Epithelial cell of proximal tubule (primary cell): ENCODE data around the gene ELOA2. TPM values are rescaled to one million over a fixed set of nuclear protein-coding genes. Genes with fewer than 3 reads are reported as not detected.
"Not testable (repeated sequence)": the region's sequence is repeated elsewhere in the genome, so short reads cannot be mapped to it uniquely, and the experiment has no call there.

Source experiments
- DNase-seq: peaks from one replicate; pipeline ENCODE4 v3.0.0-alpha.2; 2011; ENCODE audit warnings: low read depth
- H3K4me3 ChIP-seq: 2 replicates; pipeline ENCODE4 v1.5.1; 2011; ENCODE audit warnings: low read depth, mild to moderate bottlenecking, low read length
- CTCF ChIP-seq: conservative IDR thresholded peaks from 2 replicates; pipeline ENCODE4 v1.5.1; 2012; ENCODE audit warnings: low read depth, mild to moderate bottlenecking, low read length
- total RNA-seq: library from RNA; depleted of rRNA; stranded (reverse); fragments of >200 nt; gene quantifications from 2 replicates; pipeline ENCODE4 v1.2.3, GENCODE V29; 2015

Gene ELOA2
- total RNA-seq, 1 donor from 2014 or later = not detected

- TF ChIP-seq CTCF = no peak
Observed at GRCh38 chr18:47062471-47062870, 27.1 kb upstream of the ELOA2 start.

GRCh38 chr18:47054369-47054768 lies 18.9 kb upstream of the ELOA2 start:
- DNase-seq = no peak
- no peak overlapping the region for H3K4me3 ChIP-seq
- no peak for TF ChIP-seq CTCF

More at GRCh38 chr18:47062471-47062870, 27.1 kb upstream of the ELOA2 start:
- H3K4me3 ChIP-seq = no peak overlapping the region
- no peak for DNase-seq

GRCh38 chr18:47050468-47050867 lies 15.0 kb upstream of the ELOA2 start:
- peak; percentile 9 for DNase-seq
- TF ChIP-seq CTCF = peak; percentile 78
- H3K4me3 ChIP-seq = no peak overlapping the region

- no peak overlapping the region for H3K4me3 ChIP-seq
- TF ChIP-seq CTCF = no peak
- no peak for DNase-seq
Observed at GRCh38 chr18:47040982-47041381, 5.6 kb upstream of the ELOA2 start.

- no peak for DNase-seq
- TF ChIP-seq CTCF = no peak
- H3K4me3 ChIP-seq = no peak overlapping the region
Observed at GRCh38 chr18:47036927-47037578, 1.6 kb upstream of the ELOA2 start.

- H3K4me3 ChIP-seq = no peak overlapping the region
- no peak for DNase-seq
- TF ChIP-seq CTCF = peak; percentile 72
Observed at GRCh38 chr18:47036298-47036874, 965 bp upstream of the ELOA2 start.

GRCh38 chr18:47034591-47034990 lies 830 bp downstream of the ELOA2 start:
- not testable (repeated sequence) for DNase-seq, H3K4me3 ChIP-seq
